GM18951 (cell line): ENCODE measurements around the gene DNMT3A.

ENCODE experiments used
- POLR2A ChIP-seq: IDR thresholded peaks from 4 replicates; pipeline ENCODE4 v1.6.1; 2011; ENCODE audit warnings: mild to moderate bottlenecking; ENCODE audit not compliant: insufficient read length, insufficient read depth; ENCODE audit errors: extremely low read depth
- in situ Hi-C: fragments of 300-500 bp; cut with MboI; formaldehyde crosslinking; loops from one replicate; pipeline ENCODE4 v1.12.0; 2022; ENCODE audit warnings: low sequenced_read_pairs, mixed read lengths, inconsistent platforms; ENCODE audit not compliant: unreplicated experiment

Gene DNMT3A

DNA sequence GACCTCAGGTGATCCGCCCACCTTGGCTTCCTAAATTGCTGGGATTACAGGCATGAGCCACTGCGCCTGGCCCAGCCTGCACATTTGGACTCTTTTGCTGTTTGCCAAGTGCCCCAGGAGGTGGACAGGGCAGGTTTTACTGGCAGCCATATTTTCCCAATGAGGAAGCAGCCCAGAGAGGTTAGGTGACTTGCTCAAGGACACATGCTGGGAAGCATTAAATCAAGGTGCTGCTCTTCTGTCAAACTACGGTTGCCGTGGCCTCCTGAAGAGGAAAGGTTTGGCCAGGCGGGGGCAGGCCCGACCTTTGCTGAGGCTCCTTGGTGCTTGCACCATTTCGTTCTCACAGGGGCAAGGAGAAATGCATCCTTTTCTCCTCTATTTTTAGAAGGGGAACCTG is 44.0 kb downstream of the DNMT3A start:
- in situ Hi-C loops, result no loop called here
- no peak for TF ChIP-seq POLR2A

DNA sequence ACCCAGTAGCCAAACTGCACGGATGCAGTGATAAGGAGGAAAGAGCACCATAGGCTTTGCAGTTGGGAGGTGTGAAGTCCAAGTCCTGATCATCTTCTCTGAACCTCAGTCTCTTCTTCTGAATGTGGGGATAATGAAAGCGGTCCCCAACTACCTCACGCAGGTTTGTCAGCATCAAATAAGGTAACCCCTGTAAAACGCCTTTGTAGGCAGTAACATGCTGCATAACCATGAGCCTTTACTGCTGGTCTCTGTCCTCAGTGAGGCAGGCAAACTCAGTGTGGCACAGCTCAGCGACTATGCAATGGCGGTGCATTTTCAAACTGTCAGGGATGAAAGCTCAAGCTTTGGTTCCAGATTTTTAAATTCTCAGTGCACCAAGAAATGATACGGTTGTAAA is 46.1 kb downstream of the DNMT3A start:
- in situ Hi-C loops, result no loop called here
- TF ChIP-seq POLR2A, result no peak

DNA sequence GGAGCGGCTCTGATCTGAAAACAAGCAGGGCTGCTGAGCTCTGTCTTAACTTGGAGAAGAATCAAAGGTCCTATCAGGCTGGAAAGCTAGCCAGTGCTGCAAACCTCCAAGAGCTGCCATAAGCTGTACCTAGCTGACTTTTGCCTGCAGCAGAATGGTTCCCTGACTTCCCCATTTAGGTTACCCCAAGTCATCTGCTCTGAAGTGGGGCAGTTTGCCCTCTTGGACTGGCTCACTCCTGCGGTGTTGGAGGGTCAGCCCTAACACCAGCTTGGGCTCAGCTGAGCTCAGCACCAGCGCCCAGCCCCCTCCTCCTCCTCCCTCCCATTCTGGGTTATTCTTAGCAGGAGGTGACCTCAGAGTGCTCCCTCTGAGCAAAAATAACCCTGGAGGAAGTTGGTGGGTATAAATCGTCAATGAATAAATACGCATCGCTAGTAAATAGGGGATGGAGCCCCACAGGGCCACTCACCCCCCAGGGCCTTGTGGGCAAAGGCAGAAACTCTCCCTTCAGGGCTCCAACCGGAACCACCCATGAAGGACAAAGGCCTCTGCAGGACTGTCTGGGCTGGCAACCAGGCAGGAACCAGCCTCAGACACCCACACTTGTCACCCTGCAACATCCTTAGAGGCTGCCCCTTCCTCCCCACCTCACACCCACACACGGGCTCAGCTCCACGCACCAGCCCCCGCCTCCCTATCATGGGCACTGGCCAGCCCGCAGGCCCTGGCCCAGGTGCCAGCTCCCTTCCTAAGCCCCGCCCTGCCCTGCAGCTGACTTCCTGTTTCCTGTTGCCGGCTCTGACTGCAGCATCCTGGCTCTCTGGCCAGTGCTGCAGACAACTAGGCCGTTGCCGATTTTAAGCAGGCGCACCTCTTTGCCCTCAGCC is 46.9 kb downstream of the DNMT3A start:
- TF ChIP-seq POLR2A, result peak; percentile 76
- in situ Hi-C loops, result no loop called here

GRCh38 chr2:25293958-25294562 is 47.7 kb downstream of the DNMT3A start:
- no peak for TF ChIP-seq POLR2A

DNA sequence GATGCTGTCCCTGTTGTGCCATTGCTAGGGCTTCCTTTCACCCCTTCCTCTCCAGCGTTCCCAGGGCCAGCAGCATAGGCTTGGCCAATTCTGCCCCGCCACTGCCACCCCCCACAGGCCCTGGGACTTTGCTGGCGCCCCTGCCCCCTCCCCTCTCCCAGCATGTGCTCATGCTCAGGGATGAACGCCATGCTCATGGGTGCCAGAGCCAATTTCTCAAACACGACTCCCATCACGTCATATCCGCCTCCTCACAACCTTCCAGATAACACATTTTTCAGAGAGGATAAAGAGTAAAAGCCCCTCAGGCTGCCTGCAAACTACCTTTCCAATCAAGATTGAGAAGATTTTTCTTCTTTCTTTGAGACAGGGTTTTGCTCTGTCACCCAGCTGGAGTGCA is 48.6 kb downstream of the DNMT3A start:
- in situ Hi-C loops, result no loop called here
- TF ChIP-seq POLR2A, result no peak

More at GRCh38 chr2:25293958-25294562, 47.7 kb downstream of the DNMT3A start:
- in situ Hi-C loops, result no loop called here

DNA sequence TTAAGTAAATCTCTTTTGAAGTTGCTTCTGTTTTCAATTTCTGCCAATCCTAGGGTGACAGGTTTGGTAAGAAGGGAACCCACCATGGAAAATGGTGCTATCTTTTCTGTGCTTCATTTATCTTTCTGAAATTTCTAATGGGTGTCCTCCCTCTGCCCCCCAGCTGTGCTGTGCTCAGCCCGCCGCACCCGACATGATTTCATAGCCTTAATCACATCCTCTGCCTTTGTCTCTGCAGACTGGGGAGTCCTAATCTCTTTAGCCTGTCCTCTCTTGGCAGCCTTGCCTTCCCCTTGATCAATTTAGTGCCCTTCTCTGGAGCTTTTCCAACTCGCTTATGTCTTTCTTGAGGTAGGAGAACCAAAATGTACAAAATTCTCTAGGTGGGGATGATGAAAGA is 49.3 kb downstream of the DNMT3A start:
- TF ChIP-seq POLR2A, result no peak
- in situ Hi-C loops, result no loop called here

DNA sequence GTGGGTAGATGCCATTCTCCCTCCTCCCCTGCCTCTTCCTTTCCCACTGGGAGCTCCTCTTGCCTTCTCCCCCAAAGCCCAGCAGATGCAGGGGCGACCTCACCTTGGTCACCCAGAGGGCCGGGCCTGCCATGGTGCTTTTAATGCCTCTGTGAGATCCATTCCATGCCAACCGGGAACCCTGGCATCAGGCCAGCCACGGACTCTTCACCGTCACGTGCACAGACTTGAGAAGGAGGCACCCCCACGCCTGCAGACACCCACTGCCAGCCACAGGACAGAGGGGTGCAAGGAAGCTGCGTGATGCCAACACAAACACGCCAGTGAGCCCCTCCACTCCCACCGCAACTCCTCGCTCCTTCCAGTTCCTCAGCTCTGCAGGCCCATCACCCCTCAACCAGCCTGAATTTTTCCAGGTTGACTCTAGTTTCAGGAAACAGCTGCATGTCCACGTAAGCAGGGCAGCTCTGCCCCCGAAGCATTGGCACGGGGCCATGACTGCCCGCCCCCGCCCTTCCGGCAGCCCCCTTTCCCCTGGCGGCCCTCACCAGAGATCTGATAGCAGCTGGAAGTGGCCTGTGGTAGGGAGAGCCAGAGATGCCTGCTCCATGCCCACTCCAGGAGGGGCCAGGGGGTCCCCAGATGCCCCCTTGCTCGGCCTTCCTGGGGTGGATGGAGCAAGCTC is 50.8 kb downstream of the DNMT3A start:
- no peak for TF ChIP-seq POLR2A
- in situ Hi-C loops, result no loop called here

DNA sequence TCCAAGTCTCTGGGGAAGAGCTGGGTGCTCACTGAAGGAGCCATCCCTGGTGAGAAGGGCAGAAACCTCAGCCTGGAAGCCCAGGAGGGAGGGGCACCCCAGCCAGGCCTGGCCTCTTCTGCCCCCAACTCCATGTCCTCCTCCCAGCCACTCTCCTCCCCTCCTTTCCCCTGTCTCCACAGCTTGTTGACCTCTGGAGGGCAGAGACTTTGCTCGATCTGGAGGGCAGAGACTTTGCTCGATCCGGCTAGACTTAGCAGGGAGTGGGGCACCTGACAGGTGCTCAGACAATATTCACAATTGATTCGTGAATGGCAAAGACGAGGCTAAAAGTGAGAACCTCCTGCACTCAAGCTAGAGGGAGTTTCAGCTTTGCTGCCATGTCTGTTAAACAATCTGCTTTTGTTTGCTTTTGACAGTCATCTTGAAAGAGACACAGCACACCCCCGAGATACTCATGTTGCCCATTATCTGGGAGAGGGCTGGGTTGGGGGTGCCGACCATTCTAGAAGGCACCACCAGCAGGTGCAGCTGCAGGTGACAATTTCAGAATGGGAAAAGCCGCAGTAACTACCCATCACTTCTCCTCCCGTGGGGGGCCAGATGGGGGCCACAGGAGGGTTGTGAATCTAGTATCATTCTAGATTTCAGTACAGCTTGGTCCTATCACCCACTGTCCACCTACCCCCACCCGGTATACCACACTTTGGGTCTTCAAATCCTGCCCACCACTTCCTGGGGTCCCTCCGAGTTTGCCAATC is 54.8 kb downstream of the DNMT3A start:
- no peak for TF ChIP-seq POLR2A
- in situ Hi-C loops, result no loop called here

DNA sequence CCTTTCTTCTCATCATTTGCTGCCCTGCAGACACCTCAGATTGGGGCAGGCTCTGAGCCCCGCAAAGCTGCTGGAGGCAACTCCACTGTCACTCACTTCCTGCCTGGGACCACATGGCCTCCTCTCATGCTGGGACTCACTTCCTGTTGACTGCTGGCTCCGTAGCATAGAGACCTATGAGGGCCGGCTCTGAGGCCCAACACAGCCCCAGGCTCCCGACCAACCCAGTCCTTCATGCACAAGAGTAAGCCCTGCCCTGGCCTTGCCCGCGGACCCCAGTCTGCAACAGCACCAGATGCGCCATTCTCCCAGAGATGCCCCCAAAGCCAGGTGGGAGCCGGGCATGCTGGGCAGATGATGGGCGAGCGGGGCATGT is 55.7 kb downstream of the DNMT3A start:
- in situ Hi-C loops, result no loop called here
- no peak for TF ChIP-seq POLR2A

- in situ Hi-C loops, result no loop called here
- TF ChIP-seq POLR2A, result no peak
Measured at GRCh38 chr2:25285265-25286024, 56.3 kb downstream of the DNMT3A start.

- TF ChIP-seq POLR2A, result no peak
- in situ Hi-C loops, result no loop called here
Measured at GRCh38 chr2:25284756-25285155, 57.0 kb downstream of the DNMT3A start.

DNA sequence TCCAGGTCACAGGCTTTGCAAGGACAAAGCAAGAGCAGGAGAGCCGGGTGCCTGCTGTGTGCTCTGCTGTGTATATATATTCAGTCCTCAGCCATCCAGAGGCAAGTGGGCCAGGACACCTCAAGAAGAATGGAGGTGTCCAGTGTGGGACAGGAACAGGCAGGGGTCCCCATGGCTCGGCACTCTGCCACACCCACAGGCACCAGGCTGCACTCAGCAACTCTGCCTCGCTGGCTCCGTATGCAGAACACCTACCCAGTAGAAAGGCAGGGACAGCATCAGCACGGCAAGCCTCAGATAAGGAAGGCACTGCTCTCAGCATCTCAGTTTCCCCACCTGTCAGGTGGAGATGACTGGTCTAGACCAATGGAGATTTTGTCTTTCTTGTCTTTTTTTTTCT is 57.8 kb downstream of the DNMT3A start:
- no peak for TF ChIP-seq POLR2A
- in situ Hi-C loops, result no loop called here
